ENCODE measurements around the gene KRR1.
"Not testable (repeated sequence)": the region's sequence is repeated elsewhere in the genome, so short reads cannot be mapped to it uniquely, and the experiment has no call there.

DNA sequence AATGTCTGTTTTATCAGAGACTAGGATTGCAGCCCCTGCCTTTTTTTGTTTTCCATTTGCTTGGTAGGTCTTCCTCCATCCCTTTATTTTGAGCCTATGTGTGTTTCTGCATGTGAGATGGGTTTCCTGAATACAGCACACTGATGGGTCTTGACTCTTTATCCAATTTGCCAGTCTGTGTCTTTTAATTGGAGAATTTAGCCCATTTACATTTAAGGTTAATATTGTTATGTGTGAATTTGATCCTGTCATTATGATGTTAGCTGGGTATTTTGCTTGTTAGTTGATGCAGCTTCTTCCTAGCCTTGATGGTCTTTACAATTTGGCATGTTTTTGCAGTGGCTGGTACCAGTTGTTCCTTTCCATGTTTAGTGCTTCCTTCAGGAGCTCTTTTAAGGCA is 9.8 kb upstream of the KRR1 start:
- TF ChIP-seq POLR2A (IDR thresholded peaks at IDR 0.05), result not testable (repeated sequence)
- TF ChIP-seq, protein P1, sequence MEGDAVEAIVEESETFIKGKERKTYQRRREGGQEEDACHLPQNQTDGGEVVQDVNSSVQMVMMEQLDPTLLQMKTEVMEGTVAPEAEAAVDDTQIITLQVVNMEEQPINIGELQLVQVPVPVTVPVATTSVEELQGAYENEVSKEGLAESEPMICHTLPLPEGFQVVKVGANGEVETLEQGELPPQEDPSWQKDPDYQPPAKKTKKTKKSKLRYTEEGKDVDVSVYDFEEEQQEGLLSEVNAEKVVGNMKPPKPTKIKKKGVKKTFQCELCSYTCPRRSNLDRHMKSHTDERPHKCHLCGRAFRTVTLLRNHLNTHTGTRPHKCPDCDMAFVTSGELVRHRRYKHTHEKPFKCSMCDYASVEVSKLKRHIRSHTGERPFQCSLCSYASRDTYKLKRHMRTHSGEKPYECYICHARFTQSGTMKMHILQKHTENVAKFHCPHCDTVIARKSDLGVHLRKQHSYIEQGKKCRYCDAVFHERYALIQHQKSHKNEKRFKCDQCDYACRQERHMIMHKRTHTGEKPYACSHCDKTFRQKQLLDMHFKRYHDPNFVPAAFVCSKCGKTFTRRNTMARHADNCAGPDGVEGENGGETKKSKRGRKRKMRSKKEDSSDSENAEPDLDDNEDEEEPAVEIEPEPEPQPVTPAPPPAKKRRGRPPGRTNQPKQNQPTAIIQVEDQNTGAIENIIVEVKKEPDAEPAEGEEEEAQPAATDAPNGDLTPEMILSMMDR (IDR thresholded peaks at IDR 0.05), result not testable (repeated sequence)
